HUDEP-2 (cell line): ENCODE results near the gene PRR7.

Experiments used
- DNase-seq, 76 experiments: peaks; one replicate each; lab custom pipeline; 2025; ENCODE audit not compliant: unreplicated experiment in 76 of 76; lab: John Stamatoyannopoulos, UW

Gene PRR7

GRCh38 chr5:177421062-177421798 lies 25.4 kb upstream of the PRR7 start:
- DNase-seq: no peak

- DNase-seq: no peak
Observed at GRCh38 chr5:177423671-177424070, 22.9 kb upstream of the PRR7 start.

DNA sequence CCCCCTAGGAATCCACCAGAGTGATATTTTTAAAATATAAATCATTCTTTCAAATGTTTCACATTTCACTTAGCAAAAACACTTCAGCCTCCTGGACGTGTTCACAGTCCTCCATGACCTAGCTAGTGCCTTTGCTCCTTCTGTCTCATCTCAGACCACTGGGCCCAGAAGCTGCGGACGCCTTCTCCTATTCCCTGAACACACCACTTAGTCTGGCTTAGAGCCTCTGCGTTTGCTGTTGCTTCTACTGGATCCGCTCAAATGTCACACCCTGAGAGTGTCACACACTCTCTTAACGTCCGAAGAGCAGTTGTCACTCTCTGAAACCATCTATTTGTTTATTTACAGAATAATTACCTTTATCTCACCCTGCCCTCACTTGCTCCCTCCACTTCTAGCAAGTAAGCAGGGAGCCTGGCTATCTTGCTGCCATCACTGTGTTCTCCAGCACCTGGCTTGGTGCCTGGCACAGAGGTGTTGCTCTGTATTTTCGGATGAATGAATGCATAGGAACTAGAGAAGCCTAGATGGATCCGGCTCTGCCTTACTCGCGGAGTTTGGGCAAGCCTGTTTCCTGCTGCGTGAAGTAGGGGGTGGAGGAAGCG lies 21.3 kb upstream of the PRR7 start:
- peak in 1 of 76 experiments; percentile 43 for DNase-seq

- peak in 75 of 76 experiments; percentile 87 to 100 (median 99) for DNase-seq
Observed at GRCh38 chr5:177425801-177426565, 20.6 kb upstream of the PRR7 start.

GRCh38 chr5:177426566-177427210 lies 19.9 kb upstream of the PRR7 start, which contains the start of gene GRK6:
Gene GRK6, plus strand, starts transcription at chr5:177426676. Its CDS starts 170 bp downstream, at chr5:177426846.
- DNase-seq: peak in 23 of 76 experiments; percentile 14 to 46 (median 26)

DNA sequence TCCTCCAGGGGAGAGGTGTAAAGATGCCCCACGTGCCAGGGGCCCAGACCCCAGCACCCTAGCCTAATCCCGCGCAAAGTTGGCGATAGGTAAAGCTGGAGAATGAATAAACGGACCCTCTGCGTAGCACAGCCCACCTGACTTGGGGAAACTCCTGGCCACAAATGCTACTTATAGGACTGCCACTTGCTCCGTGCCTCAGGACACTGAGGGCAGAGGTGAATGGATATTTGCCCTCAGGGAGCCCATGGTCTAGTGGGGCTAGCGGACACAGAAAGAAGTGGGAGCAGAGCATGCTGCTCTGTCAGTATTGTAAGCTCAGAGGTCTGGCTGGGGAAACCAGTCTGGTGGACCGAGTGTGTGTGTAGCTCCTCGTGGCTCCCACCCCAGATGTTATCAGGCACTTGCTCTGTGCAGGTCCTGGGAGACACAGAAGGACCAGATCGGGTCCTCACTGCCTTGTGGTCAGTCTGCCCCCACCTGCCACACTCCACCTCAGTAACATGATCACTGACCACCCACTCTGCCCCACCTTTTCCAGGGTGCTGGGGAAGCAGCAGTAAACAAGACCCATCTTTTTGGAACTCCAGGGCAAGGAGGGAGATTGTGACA lies 19.3 kb upstream of the PRR7 start:
- DNase-seq: peak in 51 of 76 experiments; percentile 8 to 63 (median 33)

DNA sequence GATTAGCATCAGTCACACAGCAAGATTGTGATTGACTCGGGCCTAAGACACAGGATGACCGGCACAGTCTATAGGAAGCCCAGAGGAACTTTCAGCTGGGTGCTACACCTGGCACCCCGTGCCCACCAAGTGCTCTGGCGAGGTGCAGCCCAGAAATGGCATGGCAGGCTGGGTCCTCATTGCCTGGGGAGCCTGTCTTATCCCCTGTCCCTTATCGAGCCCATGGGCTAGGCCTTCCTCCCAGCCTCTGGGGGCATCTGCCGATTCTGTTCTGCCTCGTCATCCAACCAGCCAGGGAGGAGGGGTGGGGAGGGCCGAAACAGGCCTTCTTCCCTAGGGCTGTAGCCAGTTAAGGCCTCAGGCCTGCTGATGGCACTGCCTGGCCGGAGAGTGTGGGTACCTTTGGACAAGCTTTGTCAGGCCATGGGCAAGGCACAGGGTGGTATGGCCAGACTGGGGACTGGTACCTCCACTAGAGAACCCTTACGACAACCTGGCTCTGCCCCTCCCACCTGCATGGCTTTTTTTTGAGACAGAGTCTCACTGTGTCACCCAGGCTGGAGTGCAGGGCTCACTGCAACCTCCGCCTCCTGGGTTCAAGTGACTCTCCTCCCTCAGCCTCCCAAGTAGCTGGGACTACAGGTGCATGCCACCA lies 18.6 kb upstream of the PRR7 start:
- peak in 65 of 76 experiments; percentile 12 to 77 (median 53) for DNase-seq

DNA sequence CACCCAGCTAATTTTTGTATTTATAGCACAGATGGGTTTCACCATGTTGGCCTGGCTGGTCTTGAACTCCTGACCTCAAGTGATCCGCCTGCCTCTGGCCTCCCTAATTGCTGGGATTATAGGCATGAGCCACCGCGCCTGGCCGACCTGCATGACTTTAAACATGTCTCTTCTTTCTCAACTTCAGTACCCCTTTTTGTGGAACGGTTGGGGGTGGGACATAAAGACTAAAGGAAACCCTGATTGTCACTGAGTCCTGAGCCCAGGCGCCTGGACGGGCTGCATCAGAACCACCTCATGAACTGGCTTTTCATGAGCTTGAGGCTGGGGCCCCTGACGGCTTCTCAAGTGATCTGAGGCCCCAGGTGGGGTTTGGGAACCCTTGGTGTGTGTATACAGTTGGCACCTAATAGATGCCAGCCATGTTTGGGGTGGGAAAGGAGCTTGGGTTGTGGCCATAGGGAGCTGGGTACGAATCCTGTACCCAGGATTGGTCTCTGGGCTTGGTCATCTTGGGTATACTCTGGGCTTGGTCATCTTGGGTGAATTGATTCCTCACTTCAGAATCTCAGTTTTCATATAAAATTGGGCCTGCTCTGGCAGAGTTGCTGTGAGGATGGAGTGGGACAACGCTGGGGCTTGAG lies 17.9 kb upstream of the PRR7 start:
- DNase-seq: no peak

- peak in 1 of 76 experiments; percentile 10 for DNase-seq
Observed at GRCh38 chr5:177429248-177430040, 17.2 kb upstream of the PRR7 start.

DNA sequence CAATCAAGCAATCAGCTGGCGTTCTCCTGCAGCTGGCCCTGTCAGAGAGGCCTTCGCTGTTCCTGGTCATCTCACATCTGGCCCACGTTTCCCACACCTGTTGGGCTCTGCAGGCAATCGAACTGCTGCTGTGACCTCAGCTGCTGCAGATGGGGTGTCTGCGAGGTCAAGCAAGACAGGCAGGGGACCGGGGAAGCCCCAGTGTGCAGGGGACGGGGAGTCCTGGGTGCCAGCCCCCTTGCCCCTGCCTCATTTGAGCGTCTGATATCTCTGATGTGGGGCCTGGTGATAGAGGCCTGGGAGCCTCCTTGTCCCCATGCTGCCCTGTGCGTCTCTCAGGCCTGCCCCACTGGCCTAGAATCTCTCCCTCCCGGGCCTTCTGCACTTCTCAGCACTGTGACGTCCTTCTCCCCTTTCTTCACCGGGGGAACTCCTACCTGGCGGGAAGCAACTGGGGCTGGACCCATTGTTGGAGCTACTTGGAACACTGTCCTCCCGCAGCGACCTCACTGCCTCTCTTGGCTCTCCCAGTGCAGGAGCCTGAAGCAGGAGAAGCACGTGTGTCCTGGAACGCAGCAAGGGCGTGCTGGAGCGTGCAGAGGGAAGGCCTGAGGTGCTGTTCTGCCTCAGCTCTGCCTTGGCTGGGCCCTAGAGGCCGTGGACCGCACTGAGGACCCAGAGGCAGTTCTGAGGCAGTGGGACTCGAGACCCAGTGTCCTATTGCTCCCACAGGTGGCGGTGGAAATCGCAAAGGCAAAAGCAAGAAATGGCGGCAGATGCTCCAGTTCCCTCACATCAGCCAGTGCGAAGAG lies 16.3 kb upstream of the PRR7 start:
- no peak for DNase-seq

DNA sequence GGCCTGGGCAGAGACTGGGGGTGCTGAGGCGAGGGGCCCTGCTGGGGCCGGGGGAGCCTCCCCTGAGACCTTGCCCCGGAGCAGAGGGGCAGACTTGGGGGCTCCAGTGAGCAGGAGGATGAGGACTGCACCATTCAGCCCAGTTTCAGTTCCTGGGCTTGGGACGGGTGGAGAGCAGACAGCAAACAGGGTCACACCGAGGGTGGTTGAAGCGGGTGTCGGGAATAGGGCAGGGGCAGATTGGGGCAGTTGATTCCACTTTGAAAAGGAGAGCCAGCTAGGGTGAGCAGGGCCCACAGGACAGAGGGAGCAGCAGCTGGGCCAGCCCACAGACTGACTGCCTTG lies 15.7 kb upstream of the PRR7 start:
- no peak for DNase-seq

DNA sequence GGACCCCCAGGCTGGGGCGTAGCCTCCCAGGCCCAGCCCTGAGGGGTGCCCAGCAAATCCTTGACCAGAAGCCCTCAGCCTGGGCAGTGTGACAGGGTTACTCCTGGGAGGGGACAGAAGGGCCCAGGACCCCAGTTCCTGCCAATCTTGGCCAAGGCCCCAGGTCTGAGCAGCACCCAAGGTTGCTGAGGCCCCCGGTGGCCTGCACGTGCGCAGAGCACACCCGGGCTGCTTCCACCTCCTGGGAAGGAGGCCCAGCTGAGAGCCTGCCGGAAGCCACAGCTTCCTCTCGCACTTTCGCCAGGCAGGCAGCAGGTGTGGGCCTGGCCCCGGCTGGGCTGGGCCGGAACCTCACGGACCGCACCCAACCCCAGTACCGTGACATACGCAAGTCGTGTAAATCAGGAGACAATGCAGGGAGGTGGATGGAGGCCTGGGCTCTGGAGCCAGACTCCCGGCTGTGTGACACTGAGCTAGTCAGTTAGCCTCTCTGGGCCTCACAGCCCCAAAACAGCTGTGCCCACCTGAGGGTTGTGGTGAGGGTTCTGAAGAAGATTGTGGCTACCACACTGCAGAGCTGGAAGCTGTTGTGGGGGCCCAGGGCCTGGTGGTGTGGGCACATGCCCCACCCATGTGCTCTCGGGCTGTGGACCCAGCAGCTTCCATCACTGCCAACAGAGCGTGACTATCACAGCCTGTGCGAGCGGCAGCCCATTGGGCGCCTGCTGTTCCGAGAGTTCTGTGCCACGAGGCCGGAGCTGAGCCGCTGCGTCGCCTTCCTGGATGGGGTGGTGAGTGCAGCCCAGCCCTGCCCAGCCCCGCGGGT lies 15.1 kb upstream of the PRR7 start:
- DNase-seq: no peak

- no peak for DNase-seq
Observed at GRCh38 chr5:177432143-177432838, 14.3 kb upstream of the PRR7 start.

- no peak for DNase-seq
Observed at GRCh38 chr5:177432839-177433657, 13.6 kb upstream of the PRR7 start.

GRCh38 chr5:177433658-177434217 lies 12.9 kb upstream of the PRR7 start:
- no peak for DNase-seq
